SK-N-SH (cell line): ENCODE measurements around the gene BAIAP2. TPM values are rescaled to one million over a fixed set of nuclear protein-coding genes. Genes with fewer than 3 reads are reported as not detected.

Experiments
- CTCF ChIA-PET: fragments of 300-600, 350-600 bp; formaldehyde crosslinking; extraction: SDS; loops from one replicate; lab custom pipeline; 2021; lab: Yijun Ruan, JAX
- POLR2A ChIA-PET: fragments of 350-600 bp; sonication (Branson Sonifier 250); formaldehyde crosslinking; extraction: SDS; loops from one replicate; lab custom pipeline; 2020; ENCODE audit warnings: antibody characterized with exemption, inconsistent platforms; lab: Yijun Ruan, JAX
- DNase-seq: peaks from one replicate; pipeline ENCODE4 v3.0.0; 2012
- H2AFZ ChIP-seq: fragments of 200-600 bp; sonication (generic); 2 replicates; pipeline ENCODE4 v1.8.1; 2016; ENCODE audit warnings: antibody characterized with exemption, mild to moderate bottlenecking, low read depth
- H3F3A ChIP-seq: fragments of 200-600 bp; sonication (generic); replicated peaks from 2 replicates; pipeline ENCODE3; 2016; ENCODE audit warnings: antibody characterized with exemption, mild to moderate bottlenecking; ENCODE audit not compliant: insufficient read depth
- H3K27ac ChIP-seq, 2 experiments: fragments of 200-500 bp in 1 of 2; fragments of 200-600 bp in 1 of 2; sonication (Bioruptor generic) in 1 of 2; sonication (generic), shearing (Covaris generic) in 1 of 2; 2 replicates each; pipeline versions ENCODE4 v1.5.1 to v1.6.1; 2014 to 2016; ENCODE audit warnings: low read depth in 2 of 2, inconsistent platforms in 1 of 2, low read length in 1 of 2, mild to moderate bottlenecking in 1 of 2, mixed read lengths in 1 of 2
- H3K27me3 ChIP-seq: fragments of 200-600 bp; sonication (generic), shearing (Covaris generic); 2 replicates; pipeline ENCODE4 v1.6.1; 2016; ENCODE audit warnings: mixed run types; ENCODE audit not compliant: insufficient read depth
- H3K36me3 ChIP-seq, 2 experiments: fragments of 200-500 bp in 1 of 2; fragments of 200-600 bp in 1 of 2; sonication (Bioruptor generic) in 1 of 2; sonication (generic) in 1 of 2; replicated peaks in 1 of 2; 2 replicates each; pipeline versions ENCODE3 to v1.5.1; 2014 to 2016; ENCODE audit warnings: low read length in 1 of 2, mild to moderate bottlenecking in 1 of 2; ENCODE audit not compliant: insufficient read depth in 2 of 2, control insufficient read depth in 1 of 2
- H3K4me1 ChIP-seq, 2 experiments: fragments of 200-500 bp in 1 of 2; fragments of 200-600 bp in 1 of 2; sonication (Bioruptor generic) in 1 of 2; sonication (generic), shearing (Covaris generic) in 1 of 2; 2 replicates each; pipeline versions ENCODE4 v1.5.1 to v1.6.1; 2014 to 2016; ENCODE audit warnings: low read depth in 1 of 2, low read length in 1 of 2, mixed run types in 1 of 2; ENCODE audit not compliant: insufficient read depth in 2 of 2, control insufficient read depth in 1 of 2
- H3K4me2 ChIP-seq: fragments of 200-600 bp; sonication (generic), shearing (Covaris generic); 2 replicates; pipeline ENCODE4 v1.6.1; 2017; ENCODE audit warnings: mixed run types
- H3K4me3 ChIP-seq, 2 experiments: fragments of 200-500 bp in 1 of 2; fragments of 200-600 bp in 1 of 2; sonication (Bioruptor generic) in 1 of 2; sonication (generic), shearing (Covaris generic) in 1 of 2; 2 replicates each; pipeline versions ENCODE4 v1.5.1 to v1.8.1; 2014 to 2016; ENCODE audit warnings: low read depth in 2 of 2, inconsistent platforms in 1 of 2, low read length in 1 of 2, mild to moderate bottlenecking in 1 of 2, mixed read lengths in 1 of 2, moderate library complexity in 1 of 2
- H3K79me2 ChIP-seq: fragments of 200-600 bp; sonication (generic); 2 replicates; pipeline ENCODE4 v1.8.1; 2017; ENCODE audit warnings: mild to moderate bottlenecking; ENCODE audit not compliant: insufficient read depth
- H3K9ac ChIP-seq: fragments of 200-600 bp; sonication (generic); 2 replicates; pipeline ENCODE4 v1.6.1; 2017; ENCODE audit warnings: mixed run types
- H3K9me2 ChIP-seq: fragments of 200-600 bp; sonication (generic); 2 replicates; pipeline ENCODE4 v1.6.1; 2017; ENCODE audit warnings: mixed run types
- H3K9me3 ChIP-seq: fragments of 200-600 bp; sonication (generic); 2 replicates; pipeline ENCODE4 v1.6.1; 2017; ENCODE audit warnings: mixed run types, mild to moderate bottlenecking, moderate library complexity
- H4K20me1 ChIP-seq: fragments of 200-600 bp; sonication (generic); 2 replicates; pipeline ENCODE4 v1.6.1; 2017; ENCODE audit warnings: mild to moderate bottlenecking, mixed run types; ENCODE audit not compliant: insufficient read depth
- CHD2 ChIP-seq: fragments of 150-350 bp; IDR thresholded peaks from 2 replicates; pipeline ENCODE4 v1.6.1; 2018; ENCODE audit warnings: low read length; ENCODE audit not compliant: partially characterized antibody
- EP300 ChIP-seq, 2 experiments: IDR thresholded peaks; 2 replicates each; pipeline versions ENCODE4 v1.4.0 to v1.6.1; 2012; ENCODE audit warnings: borderline replicate concordance in 1 of 2, low read depth in 1 of 2, low read length in 1 of 2
- FOSL2 ChIP-seq: IDR thresholded peaks from 2 replicates; pipeline ENCODE4 v1.4.0; 2012; ENCODE audit warnings: low read depth, mild to moderate bottlenecking, moderate library complexity, borderline replicate concordance
- FOXJ3 ChIP-seq: sonication (generic); formaldehyde crosslinking; IDR thresholded peaks from 2 replicates; pipeline ENCODE4 v1.5.1; 2020; ENCODE audit warnings: mild to moderate bottlenecking, missing genetic modification reagents
- FOXM1 ChIP-seq: IDR thresholded peaks from 2 replicates; pipeline ENCODE4 v1.4.0; 2012; ENCODE audit warnings: low read depth, mild to moderate bottlenecking
- JUND ChIP-seq: IDR thresholded peaks from 2 replicates; pipeline ENCODE4 v1.4.0; 2012
- NFIC ChIP-seq: IDR thresholded peaks from 2 replicates; pipeline ENCODE4 v1.4.0; 2012; ENCODE audit warnings: borderline replicate concordance
- POLR2AphosphoS5 ChIP-seq: IDR thresholded peaks from 2 replicates; pipeline ENCODE4 v1.6.1; 2012; ENCODE audit warnings: low read depth, low read length
- RCOR1 ChIP-seq: fragments of 150-350 bp; IDR thresholded peaks from 2 replicates; pipeline ENCODE4 v1.6.1; 2017; ENCODE audit warnings: antibody characterized with exemption, low read length
- RFX5 ChIP-seq: IDR thresholded peaks from 2 replicates; pipeline ENCODE4 v1.6.1; 2012; ENCODE audit warnings: mild to moderate bottlenecking, improper control_type of control experiment, low read length
- SMC3 ChIP-seq: IDR thresholded peaks from 2 replicates; pipeline ENCODE4 v1.6.1; 2012; ENCODE audit warnings: low read depth, low read length, improper control_type of control experiment
- TAF1 ChIP-seq: IDR thresholded peaks from 2 replicates; pipeline ENCODE4 v1.6.1; 2012; ENCODE audit warnings: low read depth, mild to moderate bottlenecking, low read length, moderate library complexity, borderline replicate concordance
- TEAD4 ChIP-seq: IDR thresholded peaks from 2 replicates; pipeline ENCODE4 v1.4.0; 2012; ENCODE audit warnings: mild to moderate bottlenecking, borderline replicate concordance; ENCODE audit not compliant: insufficient read depth
- WGBS: methylation state at CpG from one replicate; pipeline ENCODE4 v1.1.6; 2017; ENCODE audit warnings: low lambda C conversion rate; 5-methylcytosine and 5-hydroxymethylcytosine counted together
- polyA plus RNA-seq, 3 experiments: library from polyadenylated mRNA; depleted of rRNA; stranded (reverse); fragments of >200 nt; gene quantifications; 2 replicates each; pipeline ENCODE4 v1.2.3, GENCODE V29; 2012
- TF ChIP-seq, protein P1 (sequence below): IDR thresholded peaks from 2 replicates; pipeline ENCODE4 v1.6.1; 2012; ENCODE audit warnings: mild to moderate bottlenecking, low read depth, low read length, moderate library complexity
- TF ChIP-seq, protein P2 (sequence below): IDR thresholded peaks from 2 replicates; pipeline ENCODE4 v1.4.0; 2012; ENCODE audit warnings: low read depth
- TF ChIP-seq, protein P3 (sequence below): fragments of 150-350 bp; IDR thresholded peaks from 2 replicates; pipeline ENCODE4 v1.6.1; 2016; ENCODE audit warnings: mild to moderate bottlenecking, low read depth, low read length
- TF ChIP-seq, protein P4 (sequence below): IDR thresholded peaks from 2 replicates; pipeline ENCODE4; 2012
- TF ChIP-seq, protein P5 (sequence below): fragments of 150-350 bp; IDR thresholded peaks from 2 replicates; pipeline ENCODE4 v1.6.1; 2017; ENCODE audit warnings: antibody characterized with exemption, low read length, low read depth, borderline replicate concordance
- TF ChIP-seq, protein P6 (sequence below): fragments of 200-600 bp; sonication (generic); IDR thresholded peaks from 2 replicates; pipeline ENCODE4 v1.6.1; 2017; ENCODE audit warnings: antibody characterized with exemption, mild to moderate bottlenecking, moderate library complexity
- TF ChIP-seq, protein P7 (sequence below): IDR thresholded peaks from 2 replicates; pipeline ENCODE4 v1.4.0; 2012; ENCODE audit warnings: low read depth, borderline replicate concordance

BAIAP2 gene
- polyA plus RNA-seq, 1 of the 3 experiments (the other 2 are of a cell fraction): 19.8 TPM

DNA sequence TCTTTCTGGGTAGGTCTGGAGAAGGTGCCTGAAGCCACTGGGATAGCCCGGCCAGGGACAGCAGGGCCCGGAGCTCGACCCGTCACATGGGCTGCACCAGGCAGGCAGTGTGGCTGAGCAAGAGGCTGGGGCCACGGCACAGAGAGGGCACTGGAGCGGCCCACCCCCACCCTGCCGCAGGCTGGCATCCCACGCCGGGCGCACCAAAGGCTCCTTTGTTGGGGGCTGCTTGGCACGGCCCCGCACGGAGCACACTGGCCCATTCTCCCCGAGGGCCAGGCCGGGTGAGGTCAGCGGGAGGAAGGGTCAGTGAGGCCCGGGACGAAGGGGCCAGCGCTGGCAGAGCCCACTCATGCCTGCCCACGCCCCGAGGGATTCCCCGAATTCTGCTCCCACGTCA is 93.8 kb downstream of the BAIAP2 start:
- ChIA-PET POLR2A (no interaction called here), CTCF (interaction anchor here (1.1 to 2.0 kb wide), 3 partner anchors 14 to 72 kb away, joined by 3 to 6 read pairs (median 4); no protein-coding TSS in a partner anchor)
- no peak overlapping the region for H3K4me3 ChIP-seq
- H3K9ac ChIP-seq: no peak overlapping the region
- H3K27ac ChIP-seq: no peak overlapping the region
- no peaks in the 10 kb centered on the region; a peak in 1 of 4 replicates for H3K4me1 ChIP-seq
- H3K27me3 ChIP-seq: peaks cover 6% of the 10 kb centered on the region; the same call in 1 of the 2 replicates
- H3F3A ChIP-seq: no peaks in the 10 kb centered on the region
- no peaks in the 10 kb centered on the region for H3K36me3 ChIP-seq
- no peaks in the 10 kb centered on the region for H4K20me1 ChIP-seq
- TF ChIP-seq, protein P1, sequence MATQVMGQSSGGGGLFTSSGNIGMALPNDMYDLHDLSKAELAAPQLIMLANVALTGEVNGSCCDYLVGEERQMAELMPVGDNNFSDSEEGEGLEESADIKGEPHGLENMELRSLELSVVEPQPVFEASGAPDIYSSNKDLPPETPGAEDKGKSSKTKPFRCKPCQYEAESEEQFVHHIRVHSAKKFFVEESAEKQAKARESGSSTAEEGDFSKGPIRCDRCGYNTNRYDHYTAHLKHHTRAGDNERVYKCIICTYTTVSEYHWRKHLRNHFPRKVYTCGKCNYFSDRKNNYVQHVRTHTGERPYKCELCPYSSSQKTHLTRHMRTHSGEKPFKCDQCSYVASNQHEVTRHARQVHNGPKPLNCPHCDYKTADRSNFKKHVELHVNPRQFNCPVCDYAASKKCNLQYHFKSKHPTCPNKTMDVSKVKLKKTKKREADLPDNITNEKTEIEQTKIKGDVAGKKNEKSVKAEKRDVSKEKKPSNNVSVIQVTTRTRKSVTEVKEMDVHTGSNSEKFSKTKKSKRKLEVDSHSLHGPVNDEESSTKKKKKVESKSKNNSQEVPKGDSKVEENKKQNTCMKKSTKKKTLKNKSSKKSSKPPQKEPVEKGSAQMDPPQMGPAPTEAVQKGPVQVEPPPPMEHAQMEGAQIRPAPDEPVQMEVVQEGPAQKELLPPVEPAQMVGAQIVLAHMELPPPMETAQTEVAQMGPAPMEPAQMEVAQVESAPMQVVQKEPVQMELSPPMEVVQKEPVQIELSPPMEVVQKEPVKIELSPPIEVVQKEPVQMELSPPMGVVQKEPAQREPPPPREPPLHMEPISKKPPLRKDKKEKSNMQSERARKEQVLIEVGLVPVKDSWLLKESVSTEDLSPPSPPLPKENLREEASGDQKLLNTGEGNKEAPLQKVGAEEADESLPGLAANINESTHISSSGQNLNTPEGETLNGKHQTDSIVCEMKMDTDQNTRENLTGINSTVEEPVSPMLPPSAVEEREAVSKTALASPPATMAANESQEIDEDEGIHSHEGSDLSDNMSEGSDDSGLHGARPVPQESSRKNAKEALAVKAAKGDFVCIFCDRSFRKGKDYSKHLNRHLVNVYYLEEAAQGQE: no peak
- TF ChIP-seq, protein P2, sequence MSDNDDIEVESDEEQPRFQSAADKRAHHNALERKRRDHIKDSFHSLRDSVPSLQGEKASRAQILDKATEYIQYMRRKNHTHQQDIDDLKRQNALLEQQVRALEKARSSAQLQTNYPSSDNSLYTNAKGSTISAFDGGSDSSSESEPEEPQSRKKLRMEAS: no peak
- TF ChIP-seq CHD2 (no peak), FOSL2 (no peak), POLR2AphosphoS5 (no peak), FOXM1 (no peak), RFX5 (no peak), FOXJ3 (CRISPR knock-in tag) (no peak), NFIC (no peak), TEAD4 (no peak), SMC3 (no peak), EP300 (IDR thresholded peaks at IDR 0.05; ENCODE audit: borderline replicate concordance in 1 of 2, low read depth in 1 of 2, low read length in 1 of 2) (no peak), RCOR1 (no peak), JUND (no peak), TAF1 (no peak)
- TF ChIP-seq, protein P3, sequence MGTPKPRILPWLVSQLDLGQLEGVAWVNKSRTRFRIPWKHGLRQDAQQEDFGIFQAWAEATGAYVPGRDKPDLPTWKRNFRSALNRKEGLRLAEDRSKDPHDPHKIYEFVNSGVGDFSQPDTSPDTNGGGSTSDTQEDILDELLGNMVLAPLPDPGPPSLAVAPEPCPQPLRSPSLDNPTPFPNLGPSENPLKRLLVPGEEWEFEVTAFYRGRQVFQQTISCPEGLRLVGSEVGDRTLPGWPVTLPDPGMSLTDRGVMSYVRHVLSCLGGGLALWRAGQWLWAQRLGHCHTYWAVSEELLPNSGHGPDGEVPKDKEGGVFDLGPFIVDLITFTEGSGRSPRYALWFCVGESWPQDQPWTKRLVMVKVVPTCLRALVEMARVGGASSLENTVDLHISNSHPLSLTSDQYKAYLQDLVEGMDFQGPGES: no peak
- TF ChIP-seq, protein P4, sequence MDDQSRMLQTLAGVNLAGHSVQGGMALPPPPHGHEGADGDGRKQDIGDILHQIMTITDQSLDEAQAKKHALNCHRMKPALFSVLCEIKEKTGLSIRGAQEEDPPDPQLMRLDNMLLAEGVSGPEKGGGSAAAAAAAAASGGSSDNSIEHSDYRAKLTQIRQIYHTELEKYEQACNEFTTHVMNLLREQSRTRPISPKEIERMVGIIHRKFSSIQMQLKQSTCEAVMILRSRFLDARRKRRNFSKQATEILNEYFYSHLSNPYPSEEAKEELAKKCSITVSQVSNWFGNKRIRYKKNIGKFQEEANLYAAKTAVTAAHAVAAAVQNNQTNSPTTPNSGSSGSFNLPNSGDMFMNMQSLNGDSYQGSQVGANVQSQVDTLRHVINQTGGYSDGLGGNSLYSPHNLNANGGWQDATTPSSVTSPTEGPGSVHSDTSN: no peak
- TF ChIP-seq, protein P5, sequence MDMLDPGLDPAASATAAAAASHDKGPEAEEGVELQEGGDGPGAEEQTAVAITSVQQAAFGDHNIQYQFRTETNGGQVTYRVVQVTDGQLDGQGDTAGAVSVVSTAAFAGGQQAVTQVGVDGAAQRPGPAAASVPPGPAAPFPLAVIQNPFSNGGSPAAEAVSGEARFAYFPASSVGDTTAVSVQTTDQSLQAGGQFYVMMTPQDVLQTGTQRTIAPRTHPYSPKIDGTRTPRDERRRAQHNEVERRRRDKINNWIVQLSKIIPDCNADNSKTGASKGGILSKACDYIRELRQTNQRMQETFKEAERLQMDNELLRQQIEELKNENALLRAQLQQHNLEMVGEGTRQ: no peak
- TF ChIP-seq, protein P6, sequence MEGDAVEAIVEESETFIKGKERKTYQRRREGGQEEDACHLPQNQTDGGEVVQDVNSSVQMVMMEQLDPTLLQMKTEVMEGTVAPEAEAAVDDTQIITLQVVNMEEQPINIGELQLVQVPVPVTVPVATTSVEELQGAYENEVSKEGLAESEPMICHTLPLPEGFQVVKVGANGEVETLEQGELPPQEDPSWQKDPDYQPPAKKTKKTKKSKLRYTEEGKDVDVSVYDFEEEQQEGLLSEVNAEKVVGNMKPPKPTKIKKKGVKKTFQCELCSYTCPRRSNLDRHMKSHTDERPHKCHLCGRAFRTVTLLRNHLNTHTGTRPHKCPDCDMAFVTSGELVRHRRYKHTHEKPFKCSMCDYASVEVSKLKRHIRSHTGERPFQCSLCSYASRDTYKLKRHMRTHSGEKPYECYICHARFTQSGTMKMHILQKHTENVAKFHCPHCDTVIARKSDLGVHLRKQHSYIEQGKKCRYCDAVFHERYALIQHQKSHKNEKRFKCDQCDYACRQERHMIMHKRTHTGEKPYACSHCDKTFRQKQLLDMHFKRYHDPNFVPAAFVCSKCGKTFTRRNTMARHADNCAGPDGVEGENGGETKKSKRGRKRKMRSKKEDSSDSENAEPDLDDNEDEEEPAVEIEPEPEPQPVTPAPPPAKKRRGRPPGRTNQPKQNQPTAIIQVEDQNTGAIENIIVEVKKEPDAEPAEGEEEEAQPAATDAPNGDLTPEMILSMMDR: no peak
- TF ChIP-seq, protein P7, sequence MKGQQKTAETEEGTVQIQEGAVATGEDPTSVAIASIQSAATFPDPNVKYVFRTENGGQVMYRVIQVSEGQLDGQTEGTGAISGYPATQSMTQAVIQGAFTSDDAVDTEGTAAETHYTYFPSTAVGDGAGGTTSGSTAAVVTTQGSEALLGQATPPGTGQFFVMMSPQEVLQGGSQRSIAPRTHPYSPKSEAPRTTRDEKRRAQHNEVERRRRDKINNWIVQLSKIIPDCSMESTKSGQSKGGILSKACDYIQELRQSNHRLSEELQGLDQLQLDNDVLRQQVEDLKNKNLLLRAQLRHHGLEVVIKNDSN: no peak
- WGBS: 94% methylated on average over 4 of the region's 23 CpGs
- H3K9me2 ChIP-seq: no peaks in the 10 kb centered on the region
- H3K9me3 ChIP-seq: no peaks in the 10 kb centered on the region
- H2AFZ ChIP-seq: no peak overlapping the region
- DNase-seq: no peak
- no peaks in the 10 kb centered on the region for H3K79me2 ChIP-seq
- no peak overlapping the region for H3K4me2 ChIP-seq
